SK-N-MC (cell line): Measurements from ENCODE around the gene ZNFX1.

Experiments used
- EZH2 ChIP-seq: fragments of 200-600 bp; sonication (generic); IDR thresholded peaks from one replicate; pipeline ENCODE4 v1.6.1; 2017; ENCODE audit warnings: antibody characterized with exemption
- FOXP2 ChIP-seq: optimal IDR thresholded peaks from 2 replicates; pipeline ENCODE3; 2011; ENCODE audit warnings: mild to moderate bottlenecking, moderate library complexity; ENCODE audit not compliant: insufficient read depth; ENCODE audit errors: extremely low read length, control extremely low read depth
- POLR2AphosphoS5 ChIP-seq: IDR thresholded peaks from 2 replicates; pipeline ENCODE4 v1.6.1; 2012; ENCODE audit warnings: mild to moderate bottlenecking, low read depth, low read length, borderline replicate concordance

- TF ChIP-seq EZH2 (no peak), POLR2AphosphoS5 (peak; percentile 39; the same call in 1 of the 2 replicates), FOXP2 (no peak)
Observed at GRCh38 chr20:49288250-49288751, 10.4 kb upstream of the ZNFX1 start.
